CD14-positive monocyte (primary cell): ENCODE data around the gene MYOZ3. TPM values are rescaled to one million over a fixed set of nuclear protein-coding genes. Genes with fewer than 3 reads are reported as not detected.

Experiments used
- DNase-seq, 3 donors: peaks; one replicate each; pipeline ENCODE4 v3.0.0-alpha.2; 2011 to 2022
- H2AFZ ChIP-seq: 2 replicates; pipeline ENCODE4 v1.6.0; 2012; ENCODE audit warnings: mild to moderate bottlenecking, low read depth, low read length, inconsistent platforms; ENCODE audit not compliant: insufficient read depth, poor library complexity, severe bottlenecking
- H3K27ac ChIP-seq, 2 donors: 1 replicate in 1 of 2; 2 replicates in 1 of 2; pipeline ENCODE4 v1.5.1; 2012 to 2013; ENCODE audit warnings: low read length in 2 of 2, control low read depth in 1 of 2, inconsistent platforms in 1 of 2, low read depth in 1 of 2, mild to moderate bottlenecking in 1 of 2
- H3K27me3 ChIP-seq, 2 donors: one replicate each; pipeline versions ENCODE4 v1.6.0 to v1.6.1; 2011 to 2013; ENCODE audit warnings: low read length in 2 of 2; ENCODE audit not compliant: control insufficient read depth in 2 of 2, insufficient read depth in 2 of 2
- H3K36me3 ChIP-seq, 2 donors: replicated peaks in 1 of 2; 1 replicate in 1 of 2; 2 replicates in 1 of 2; pipeline versions ENCODE4 v1.5.1 to v1.6.1; 2012 to 2013; ENCODE audit warnings: low read length in 2 of 2, control low read depth in 1 of 2, inconsistent platforms in 1 of 2, mild to moderate bottlenecking in 1 of 2; ENCODE audit not compliant: insufficient read depth in 2 of 2, control insufficient read depth in 1 of 2
- H3K4me1 ChIP-seq, 2 donors: 1 replicate in 1 of 2; 2 replicates in 1 of 2; pipeline versions ENCODE4 v1.5.1 to v1.6.1; 2012 to 2013; ENCODE audit warnings: low read length in 2 of 2, control low read depth in 1 of 2, inconsistent platforms in 1 of 2, mild to moderate bottlenecking in 1 of 2, moderate library complexity in 1 of 2; ENCODE audit not compliant: insufficient read depth in 2 of 2, control insufficient read depth in 1 of 2
- H3K4me2 ChIP-seq: replicated peaks from 2 replicates; pipeline ENCODE3; 2012; ENCODE audit warnings: low read length, moderate library complexity, mild to moderate bottlenecking; ENCODE audit not compliant: poor library complexity, severe bottlenecking; ENCODE audit errors: extremely low read depth
- H3K4me3 ChIP-seq, 3 experiments: fragments of 200-600 bp in 1 of 3; sonication (generic) in 1 of 3; replicated peaks in 1 of 3; 1 replicate in 2 of 3; 2 replicates in 1 of 3; pipeline ENCODE4 v1.5.1; 2011 to 2013; ENCODE audit warnings: low read length in 3 of 3, mild to moderate bottlenecking in 3 of 3, control low read depth in 2 of 3, low read depth in 2 of 3, inconsistent platforms in 1 of 3, moderate library complexity in 1 of 3
- H3K79me2 ChIP-seq: 2 replicates; pipeline ENCODE4 v1.6.0; 2012; ENCODE audit warnings: mild to moderate bottlenecking, control low read depth, inconsistent platforms, low read length, moderate library complexity; ENCODE audit not compliant: insufficient read depth
- H3K9ac ChIP-seq: 2 replicates; pipeline ENCODE4 v1.6.0; 2017; ENCODE audit warnings: low read length, mild to moderate bottlenecking; ENCODE audit not compliant: insufficient read depth, poor library complexity, severe bottlenecking
- H3K9me3 ChIP-seq, 2 donors: replicated peaks in 1 of 2; 1 replicate in 1 of 2; 2 replicates in 1 of 2; pipeline versions ENCODE4 v1.5.1 to v1.6.1; 2012 to 2013; ENCODE audit warnings: low read length in 2 of 2, control low read depth in 1 of 2; ENCODE audit not compliant: control insufficient read depth in 1 of 2, insufficient read depth in 1 of 2
- H4K20me1 ChIP-seq: 2 replicates; pipeline ENCODE4 v1.6.0; 2012; ENCODE audit warnings: mild to moderate bottlenecking, low read length, control low read depth, moderate library complexity; ENCODE audit not compliant: insufficient read depth
- H3K27ac Mint-ChIP-seq, 7 donors: one replicate each; pipeline ENCODE4 v1.8.0; 2020; ENCODE audit warnings: mild to moderate bottlenecking in 7 of 7, mixed read lengths in 7 of 7, moderate library complexity in 6 of 7, inconsistent platforms in 2 of 7
- H3K27me3 Mint-ChIP-seq, 3 donors: one replicate each; pipeline ENCODE4 v1.8.0; 2021 to 2022; ENCODE audit warnings: low read depth in 3 of 3, mild to moderate bottlenecking in 3 of 3, mixed read lengths in 3 of 3, moderate library complexity in 3 of 3, inconsistent platforms in 1 of 3
- H3K36me3 Mint-ChIP-seq, 2 donors: one replicate each; pipeline ENCODE4 v1.8.0; 2020; ENCODE audit warnings: mixed read lengths in 2 of 2, inconsistent platforms in 1 of 2, mild to moderate bottlenecking in 1 of 2
- H3K4me1 Mint-ChIP-seq: one replicate; pipeline ENCODE4 v1.8.0; 2020; ENCODE audit warnings: mild to moderate bottlenecking, mixed read lengths
- H3K4me3 Mint-ChIP-seq, 2 donors: one replicate each; pipeline ENCODE4 v1.8.0; 2020; ENCODE audit warnings: mild to moderate bottlenecking in 2 of 2, mixed read lengths in 2 of 2, moderate library complexity in 1 of 2
- H3K9me3 Mint-ChIP-seq, 7 donors: one replicate each; pipeline ENCODE4 v1.8.0; 2020 to 2022; ENCODE audit warnings: mixed read lengths in 7 of 7, mild to moderate bottlenecking in 6 of 7, moderate library complexity in 6 of 7, inconsistent platforms in 2 of 7
- WGBS: methylation state at CpG from one replicate; pipeline ENCODE4 v1.1.5; 2013; ENCODE audit warnings: missing lambda C conversion rate; ENCODE audit not compliant: insufficient coverage; 5-methylcytosine and 5-hydroxymethylcytosine counted together
- intact Hi-C, 2 donors: fragments of 100-400 bp; cut with micrococcal nuclease; formaldehyde crosslinking; loops; one replicate each; pipeline versions ENCODE4 v1.15.0 to v1.15.1; 2023
- polyA plus RNA-seq, 3 donors: library from polyadenylated mRNA; depleted of rRNA in 1 of 3; unstranded in 2 of 3; stranded (reverse) in 1 of 3; fragments of 300-500 nt in 2 of 3; fragments of >200 nt in 1 of 3; fragmentation: Illumina TruSeq in 2 of 3; gene quantifications; 1 replicate in 2 of 3; 2 replicates in 1 of 3; pipeline ENCODE4 v1.2.3, GENCODE V29; 2012 to 2021
- TF ChIP-seq, protein P1 (sequence below): fragments of 200-600 bp; IDR thresholded peaks from one replicate; pipeline ENCODE4 v1.8.0; 2022; ENCODE audit warnings: antibody characterized with exemption, mild to moderate bottlenecking

Gene MYOZ3
- polyA plus RNA-seq, 3 donors: not detected

DNA sequence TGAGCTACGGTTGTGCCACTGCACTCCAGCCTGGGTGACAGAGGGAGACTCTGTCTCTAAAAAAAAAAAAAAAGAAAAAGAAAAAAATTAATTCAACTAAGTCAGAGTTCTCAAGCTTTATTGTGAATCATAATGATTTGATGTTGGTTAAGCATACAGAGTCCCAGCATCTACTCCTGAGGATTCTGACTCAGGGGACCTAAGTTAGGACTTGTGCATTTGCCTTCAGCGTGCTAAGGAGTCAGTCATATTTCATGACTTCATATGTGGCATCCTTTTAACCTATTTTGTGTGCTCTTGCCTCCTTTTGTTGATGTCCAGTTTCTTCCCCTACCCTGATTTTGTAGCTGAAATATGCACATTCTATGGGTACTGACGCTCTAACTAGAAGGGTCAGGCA is 2.9 kb downstream of the MYOZ3 start:
- no peak overlapping the region for H3K27ac Mint-ChIP-seq
- peaks cover 0 to 2% (median 2%) of the 10 kb centered on the region in 3 donors for H3K27me3 Mint-ChIP-seq
- no peaks in the 10 kb centered on the region for H3K4me1 Mint-ChIP-seq
- H3K9me3 Mint-ChIP-seq: no peaks in the 10 kb centered on the region
- H3K27me3 ChIP-seq: no peaks in the 10 kb centered on the region
- no peaks in the 10 kb centered on the region for H3K36me3 ChIP-seq
- DNase-seq: no peak
- no peak overlapping the region for H3K4me3 ChIP-seq
- intact Hi-C loops: no loop called here
- H2AFZ ChIP-seq: no peak overlapping the region
- no peak overlapping the region for H3K27ac ChIP-seq
- H3K36me3 Mint-ChIP-seq: no peaks in the 10 kb centered on the region
- H3K4me2 ChIP-seq: no peak overlapping the region
- TF ChIP-seq, protein P1, sequence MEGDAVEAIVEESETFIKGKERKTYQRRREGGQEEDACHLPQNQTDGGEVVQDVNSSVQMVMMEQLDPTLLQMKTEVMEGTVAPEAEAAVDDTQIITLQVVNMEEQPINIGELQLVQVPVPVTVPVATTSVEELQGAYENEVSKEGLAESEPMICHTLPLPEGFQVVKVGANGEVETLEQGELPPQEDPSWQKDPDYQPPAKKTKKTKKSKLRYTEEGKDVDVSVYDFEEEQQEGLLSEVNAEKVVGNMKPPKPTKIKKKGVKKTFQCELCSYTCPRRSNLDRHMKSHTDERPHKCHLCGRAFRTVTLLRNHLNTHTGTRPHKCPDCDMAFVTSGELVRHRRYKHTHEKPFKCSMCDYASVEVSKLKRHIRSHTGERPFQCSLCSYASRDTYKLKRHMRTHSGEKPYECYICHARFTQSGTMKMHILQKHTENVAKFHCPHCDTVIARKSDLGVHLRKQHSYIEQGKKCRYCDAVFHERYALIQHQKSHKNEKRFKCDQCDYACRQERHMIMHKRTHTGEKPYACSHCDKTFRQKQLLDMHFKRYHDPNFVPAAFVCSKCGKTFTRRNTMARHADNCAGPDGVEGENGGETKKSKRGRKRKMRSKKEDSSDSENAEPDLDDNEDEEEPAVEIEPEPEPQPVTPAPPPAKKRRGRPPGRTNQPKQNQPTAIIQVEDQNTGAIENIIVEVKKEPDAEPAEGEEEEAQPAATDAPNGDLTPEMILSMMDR: no peak
- WGBS: 100% methylated on average over 1 of the region's 3 CpGs
- H3K79me2 ChIP-seq: no peaks in the 10 kb centered on the region
- no peak overlapping the region for H3K9ac ChIP-seq
- no peaks in the 10 kb centered on the region for H3K4me1 ChIP-seq
- H4K20me1 ChIP-seq: no peaks in the 10 kb centered on the region
- no peaks in the 10 kb centered on the region for H3K9me3 ChIP-seq
- no peak overlapping the region for H3K4me3 Mint-ChIP-seq

DNA sequence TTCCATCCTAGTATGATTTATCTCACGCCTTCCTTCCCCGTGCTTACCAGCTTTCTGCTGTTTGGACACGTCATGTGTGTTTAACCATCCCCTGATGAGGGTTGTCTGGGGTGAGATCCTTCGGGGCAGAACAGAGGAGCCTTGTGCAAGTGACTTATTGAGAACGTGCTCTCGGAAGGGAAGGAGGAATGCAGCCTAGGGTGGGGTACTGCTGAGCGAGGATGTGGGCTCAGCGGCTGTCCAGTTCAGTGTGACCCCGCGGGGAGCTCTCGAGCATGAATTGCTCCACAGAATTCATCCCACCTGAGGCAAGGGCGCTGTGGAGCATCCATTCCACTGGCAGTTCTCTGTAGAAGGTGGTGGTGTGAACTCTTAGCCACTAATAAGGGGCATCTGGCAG is 4.0 kb downstream of the MYOZ3 start:
- Mint-ChIP-seq H3K9me3 (no peaks in the 10 kb centered on the region), H3K27me3 (peaks cover 0 to 4% (median 3%) of the 10 kb centered on the region in 3 donors), H3K4me3 (no peak overlapping the region), H3K4me1 (no peaks in the 10 kb centered on the region), H3K36me3 (peaks cover 0 to 2% of the 10 kb centered on the region in 2 donors), H3K27ac (no peak overlapping the region)
- intact Hi-C loops: no loop called here
- Histone ChIP-seq H3K9ac (no peak overlapping the region), H3K4me3 (no peak overlapping the region), H3K36me3 (no peaks in the 10 kb centered on the region), H3K27ac (no peak overlapping the region), H3K79me2 (no peaks in the 10 kb centered on the region), H3K4me2 (no peak overlapping the region), H3K4me1 (no peaks in the 10 kb centered on the region), H4K20me1 (no peaks in the 10 kb centered on the region), H3K9me3 (no peaks in the 10 kb centered on the region), H3K27me3 (no peaks in the 10 kb centered on the region), H2AFZ (no peak overlapping the region)
- TF ChIP-seq, protein P1: no peak
- no peak for DNase-seq
- 90% methylated on average over 4 of the region's 12 CpGs for WGBS
